HFFc6 (cell line): ENCODE measurements around the gene NOS3. TPM values are rescaled to one million over a fixed set of nuclear protein-coding genes. Genes with fewer than 3 reads are reported as not detected.
"Not testable (repeated sequence)": the region's sequence is repeated elsewhere in the genome, so short reads cannot be mapped to it uniquely, and the experiment has no call there.

ENCODE experiments used
- DNase-seq: peaks from one replicate; pipeline ENCODE4 v3.0.0-alpha.2; 2018
- H3K27ac Mint-ChIP-seq: 2 replicates; pipeline ENCODE4 v1.8.0; 2020; ENCODE audit warnings: mild to moderate bottlenecking, mixed read lengths
- H3K27me3 Mint-ChIP-seq: 2 replicates; pipeline ENCODE4 v1.8.0; 2021; ENCODE audit warnings: mild to moderate bottlenecking, moderate library complexity, mixed read lengths; ENCODE audit not compliant: insufficient read depth
- H3K36me3 Mint-ChIP-seq: 2 replicates; pipeline ENCODE4 v1.8.0; 2021; ENCODE audit warnings: low read depth, mixed read lengths
- H3K4me1 Mint-ChIP-seq: 2 replicates; pipeline ENCODE4 v1.8.0; 2020; ENCODE audit warnings: low read depth, mixed read lengths
- H3K4me3 Mint-ChIP-seq: 2 replicates; pipeline ENCODE4 v1.8.0; 2020; ENCODE audit warnings: mild to moderate bottlenecking, moderate library complexity, mixed read lengths
- H3K9me3 Mint-ChIP-seq: 2 replicates; pipeline ENCODE4 v1.8.0; 2020; ENCODE audit warnings: mild to moderate bottlenecking, mixed read lengths
- total RNA-seq, 6 experiments: library from RNA; stranded (reverse); fragmentation: NEBNext Ultra II Directional; extraction: Animal tissue kit (Norgen Biotek cat#: 25700); gene quantifications; 2 replicates in 1 of 6; 3 replicates in 5 of 6; pipeline ENCODE4 v1.2.3, GENCODE V29; 2021
- TF ChIP-seq, protein P1 (sequence below): fragments of 200-600 bp; sonication (generic); IDR thresholded peaks from 2 replicates; pipeline ENCODE4 v1.5.0; 2021; ENCODE audit warnings: antibody characterized with exemption, mild to moderate bottlenecking

NOS3 gene
- total RNA-seq, 6 experiments from 2014 or later = 0.55 to 3.0 (median 2.0) TPM

DNA sequence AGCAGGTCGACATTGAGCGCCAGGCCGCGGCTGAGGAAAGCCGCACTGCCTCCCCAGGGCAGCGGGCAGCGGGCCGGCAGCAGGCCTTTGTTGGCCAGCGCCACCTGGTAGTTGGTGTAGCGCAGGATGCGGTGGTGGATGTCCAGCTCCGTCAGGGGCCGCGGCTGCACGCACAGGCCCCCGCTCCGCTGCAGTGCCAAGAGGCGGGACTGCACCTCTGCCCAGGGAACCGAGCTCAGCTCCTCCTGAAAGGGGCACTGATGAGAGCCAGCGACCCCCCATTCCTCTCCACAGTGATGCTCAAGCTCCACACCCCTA, 28.3 kb downstream of the NOS3 start:
- no peaks in the 10 kb centered on the region for H3K9me3 Mint-ChIP-seq
- DNase-seq = no peak
- peaks cover 27% of the 10 kb centered on the region for H3K4me1 Mint-ChIP-seq
- TF ChIP-seq, protein P1, sequence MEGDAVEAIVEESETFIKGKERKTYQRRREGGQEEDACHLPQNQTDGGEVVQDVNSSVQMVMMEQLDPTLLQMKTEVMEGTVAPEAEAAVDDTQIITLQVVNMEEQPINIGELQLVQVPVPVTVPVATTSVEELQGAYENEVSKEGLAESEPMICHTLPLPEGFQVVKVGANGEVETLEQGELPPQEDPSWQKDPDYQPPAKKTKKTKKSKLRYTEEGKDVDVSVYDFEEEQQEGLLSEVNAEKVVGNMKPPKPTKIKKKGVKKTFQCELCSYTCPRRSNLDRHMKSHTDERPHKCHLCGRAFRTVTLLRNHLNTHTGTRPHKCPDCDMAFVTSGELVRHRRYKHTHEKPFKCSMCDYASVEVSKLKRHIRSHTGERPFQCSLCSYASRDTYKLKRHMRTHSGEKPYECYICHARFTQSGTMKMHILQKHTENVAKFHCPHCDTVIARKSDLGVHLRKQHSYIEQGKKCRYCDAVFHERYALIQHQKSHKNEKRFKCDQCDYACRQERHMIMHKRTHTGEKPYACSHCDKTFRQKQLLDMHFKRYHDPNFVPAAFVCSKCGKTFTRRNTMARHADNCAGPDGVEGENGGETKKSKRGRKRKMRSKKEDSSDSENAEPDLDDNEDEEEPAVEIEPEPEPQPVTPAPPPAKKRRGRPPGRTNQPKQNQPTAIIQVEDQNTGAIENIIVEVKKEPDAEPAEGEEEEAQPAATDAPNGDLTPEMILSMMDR = no peak
- no peak overlapping the region for H3K4me3 Mint-ChIP-seq
- H3K27ac Mint-ChIP-seq = no peak overlapping the region
- H3K36me3 Mint-ChIP-seq = no peaks in the 10 kb centered on the region
- H3K27me3 Mint-ChIP-seq = peaks cover 42% of the 10 kb centered on the region

DNA sequence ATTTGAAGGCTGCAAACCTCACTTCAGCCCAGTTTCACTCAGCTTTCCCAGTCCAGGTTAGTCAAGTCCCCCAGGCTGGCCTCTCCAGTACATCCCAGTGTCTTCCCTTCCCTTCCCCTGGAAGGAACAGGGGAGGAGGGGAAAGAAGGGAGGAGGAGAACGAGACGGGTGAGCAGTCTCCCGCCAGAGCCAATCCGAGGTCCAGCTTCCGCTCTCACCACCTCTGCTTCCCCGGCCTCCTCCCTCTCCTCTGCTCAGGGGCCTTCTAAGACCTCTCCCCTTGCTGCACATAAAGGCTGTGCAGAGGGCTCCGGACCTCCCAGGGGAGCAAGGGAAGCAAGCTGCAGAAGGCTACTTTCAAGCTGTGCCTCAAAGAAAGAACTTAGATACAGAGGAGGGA, 29.4 kb downstream of the NOS3 start:
- no peak overlapping the region for H3K27ac Mint-ChIP-seq
- peaks cover 38% of the 10 kb centered on the region for H3K27me3 Mint-ChIP-seq

DNA sequence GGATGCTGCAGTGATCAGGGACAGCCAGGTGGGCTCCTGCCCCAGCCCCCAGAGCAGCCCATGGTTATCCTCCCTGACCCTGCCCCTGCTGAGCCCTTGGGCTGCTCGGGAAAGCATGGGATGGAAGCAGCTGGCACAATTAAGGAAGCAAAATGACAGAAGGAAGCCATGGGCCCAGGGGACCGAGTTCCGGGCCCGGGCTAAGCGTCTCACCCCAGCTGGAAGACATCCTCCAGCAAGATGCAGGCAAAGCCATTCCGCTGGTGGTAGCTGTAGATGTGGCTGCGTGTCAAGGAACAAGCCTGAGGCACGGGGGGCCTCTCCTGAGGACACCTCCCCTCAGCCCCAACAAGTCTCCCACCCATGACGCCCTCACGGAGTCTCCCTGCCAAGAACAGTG, 32.4 kb downstream of the NOS3 start:
- H3K27me3 Mint-ChIP-seq = peaks cover 28% of the 10 kb centered on the region
- no peak overlapping the region for H3K4me3 Mint-ChIP-seq
- peaks cover 34% of the 10 kb centered on the region for H3K4me1 Mint-ChIP-seq
- no peak for DNase-seq
- no peak overlapping the region for H3K27ac Mint-ChIP-seq
- no peaks in the 10 kb centered on the region for H3K36me3 Mint-ChIP-seq
- H3K9me3 Mint-ChIP-seq = no peaks in the 10 kb centered on the region
- TF ChIP-seq, protein P1 = no peak

More for the DNA sequence above, 29.4 kb downstream of the NOS3 start:
- TF ChIP-seq, protein P1 = no peak
- DNase-seq = no peak
- Mint-ChIP-seq H3K9me3 (no peaks in the 10 kb centered on the region), H3K36me3 (no peaks in the 10 kb centered on the region), H3K4me1 (peaks cover 19% of the 10 kb centered on the region), H3K4me3 (no peak overlapping the region)

DNA sequence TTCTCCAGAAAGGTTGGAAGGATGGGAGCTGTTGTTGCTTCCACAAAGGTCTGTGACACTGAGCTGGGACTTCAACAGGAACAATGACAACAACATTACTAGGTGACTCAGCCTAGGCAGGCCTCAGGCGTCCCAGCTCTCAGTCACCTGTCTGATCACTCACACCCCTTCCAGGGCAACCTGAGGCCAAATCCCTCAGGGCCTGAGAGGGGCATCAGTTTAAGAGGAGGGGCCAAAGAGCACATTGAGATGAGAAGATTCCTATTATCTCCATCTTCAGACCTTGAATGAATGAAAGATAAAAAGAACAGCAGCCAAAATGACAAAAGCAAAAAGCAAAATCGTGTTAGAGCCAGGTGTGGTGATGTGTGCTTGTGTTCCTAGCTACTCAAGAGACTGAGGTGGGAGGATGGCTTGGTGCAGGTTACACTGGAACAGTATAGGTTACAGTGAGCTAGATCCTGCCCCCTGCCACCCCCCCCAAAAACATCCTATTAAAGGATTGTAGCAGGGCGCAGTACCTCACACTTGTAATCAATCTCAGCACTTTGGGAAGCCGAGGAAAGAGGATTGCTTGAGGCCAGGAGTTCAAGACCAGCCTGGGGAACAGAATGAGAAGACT, 33.7 kb downstream of the NOS3 start, which contains the start of gene ATG9B:
TSS of gene ATG9B (minus strand) at position 60 of the 622 bp plus-strand sequence. CDS start 71 bp downstream, outside the sequence.
- no peak for DNase-seq
- peaks cover 7% of the 10 kb centered on the region for H3K36me3 Mint-ChIP-seq
- no peaks in the 10 kb centered on the region for H3K9me3 Mint-ChIP-seq
- H3K27ac Mint-ChIP-seq = no peak within 1 kb of the TSS
- peaks cover 21% of the 10 kb centered on the region for H3K27me3 Mint-ChIP-seq
- H3K4me1 Mint-ChIP-seq = peaks cover 42% of the 10 kb centered on the region
- TF ChIP-seq, protein P1 = no peak
- H3K4me3 Mint-ChIP-seq = no peak within 1 kb of the TSS

DNA sequence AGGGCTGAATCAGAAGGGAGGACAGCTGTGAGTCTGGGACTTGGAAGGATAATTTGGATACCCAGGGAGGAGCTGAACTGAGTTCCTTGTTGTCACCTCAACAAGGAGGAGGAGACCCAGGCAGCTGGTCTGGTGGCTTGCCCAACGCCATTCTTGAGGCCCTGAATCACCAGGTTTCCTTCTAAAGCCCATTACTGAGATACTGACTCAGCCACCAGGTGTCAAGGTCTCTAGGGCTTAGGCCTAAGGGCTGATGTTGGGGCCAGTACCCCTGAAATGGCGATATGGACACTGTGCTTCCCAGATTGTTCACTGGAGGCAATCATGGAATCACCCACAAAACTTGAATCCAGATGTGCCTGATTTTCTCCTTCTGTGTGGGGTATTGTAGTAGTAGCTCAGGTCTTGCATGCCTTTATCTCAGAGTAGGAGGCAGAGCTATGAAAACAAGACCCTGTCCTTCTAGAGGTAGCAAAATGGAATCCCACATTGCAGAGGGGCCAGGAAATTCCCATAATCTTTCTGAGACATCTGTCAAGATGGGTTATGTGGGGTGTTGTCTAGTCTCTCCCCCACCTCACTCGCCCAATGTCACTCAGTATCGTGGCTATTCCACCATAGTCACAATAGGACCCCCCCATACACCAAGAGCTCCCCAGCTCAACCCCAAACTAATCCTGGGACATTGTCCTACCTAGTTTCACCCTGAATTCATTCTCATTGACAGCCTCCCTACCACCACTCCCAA, 35.3 kb downstream of the NOS3 start:
- Mint-ChIP-seq H3K27me3 (peaks cover 9% of the 10 kb centered on the region), H3K36me3 (peaks cover 7% of the 10 kb centered on the region), H3K27ac (0 out of 2 replicates have a peak overlapping the region, but pooled peaks have one; percentile 95), H3K9me3 (no peaks in the 10 kb centered on the region), H3K4me3 (no peak overlapping the region; the same call in 1 of the 2 replicates), H3K4me1 (peaks cover 43% of the 10 kb centered on the region)
- DNase-seq = peak; percentile 50
- TF ChIP-seq, protein P1 = no peak

DNA sequence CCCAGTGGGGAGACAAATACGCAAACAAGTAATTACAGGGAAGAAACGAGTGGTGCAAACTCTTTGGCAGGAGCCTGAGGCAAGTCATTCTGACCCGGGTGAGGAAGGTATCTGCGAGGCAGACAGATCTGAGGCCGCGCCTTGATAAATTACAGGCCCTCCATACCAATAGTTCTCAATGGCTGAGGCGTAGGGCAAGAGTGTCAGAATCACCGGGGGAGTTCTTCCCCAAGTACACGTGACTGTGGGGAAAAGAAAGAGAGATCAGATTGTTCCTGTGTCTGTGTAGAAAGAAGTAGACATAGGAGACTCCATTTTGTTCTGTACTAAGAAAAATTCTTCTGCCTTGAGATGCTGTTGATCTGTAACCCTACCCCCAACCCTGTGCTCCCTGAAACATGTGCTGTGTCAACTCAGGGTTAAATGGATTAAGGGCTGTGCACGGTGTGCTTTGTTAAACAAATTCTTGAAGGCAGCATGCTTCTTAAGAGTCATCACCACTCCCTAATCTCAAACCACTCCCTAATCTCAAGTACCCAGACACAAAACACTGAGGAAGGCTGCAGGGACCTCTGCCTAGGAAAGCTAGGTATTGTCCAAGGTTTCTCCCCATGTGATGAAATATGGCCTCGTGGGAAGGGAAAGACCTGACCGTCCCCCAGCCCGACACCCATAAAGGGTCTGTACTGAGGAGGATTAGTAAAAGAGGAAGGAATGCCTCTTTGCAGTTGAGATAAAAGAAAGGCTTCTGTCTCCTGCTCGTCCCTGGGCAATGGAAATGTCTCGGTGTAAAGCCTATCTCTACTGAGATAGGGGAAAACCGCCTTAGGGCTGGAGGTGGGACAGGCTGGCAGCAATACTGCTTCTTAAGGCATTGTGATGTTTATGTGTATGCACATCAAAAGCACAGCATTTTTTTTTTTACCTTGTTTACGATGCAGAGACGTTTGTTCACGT, 36.2 kb downstream of the NOS3 start:
- H3K4me1 Mint-ChIP-seq = peaks cover 43% of the 10 kb centered on the region
- H3K36me3 Mint-ChIP-seq, H3K9me3 Mint-ChIP-seq, H3K27me3 Mint-ChIP-seq: not testable (repeated sequence)
- peak overlapping the region; percentile 97 for H3K4me3 Mint-ChIP-seq
- H3K27ac Mint-ChIP-seq = peak overlapping the region; percentile 95
- peak; percentile 5 for DNase-seq

DNA sequence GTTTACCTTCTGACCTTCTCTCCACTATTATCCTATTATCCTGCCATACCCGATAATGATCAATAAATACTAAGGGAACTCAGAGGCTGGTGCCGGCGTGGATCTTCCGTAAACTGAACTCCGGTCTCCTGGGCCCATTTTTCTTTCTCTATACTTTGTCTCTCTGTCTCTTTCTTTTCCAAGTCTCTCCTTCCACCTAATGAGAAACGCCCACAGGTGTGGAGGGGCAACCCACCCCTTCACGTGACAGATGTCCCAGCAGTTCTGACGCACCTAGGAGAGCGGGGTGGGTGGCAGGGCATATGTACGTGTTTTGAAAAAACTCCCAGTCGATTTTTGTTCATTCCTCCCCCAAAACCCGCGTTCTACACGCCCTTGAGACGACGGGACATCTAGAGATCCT, 36.9 kb downstream of the NOS3 start:
- Mint-ChIP-seq H3K4me3 (peak overlapping the region; percentile 97), H3K4me1 (peaks cover 43% of the 10 kb centered on the region), H3K27ac (peak overlapping the region; percentile 95)
- not testable (repeated sequence) for DNase-seq, H3K9me3 Mint-ChIP-seq, H3K27me3 Mint-ChIP-seq, H3K36me3 Mint-ChIP-seq
